NCI-H1436 (cell line): ENCODE measurements around the gene SCNN1B.

Experiments used
- DNase-seq: peaks from one replicate; lab custom pipeline; 2025; lab: John Stamatoyannopoulos, UW

Gene SCNN1B

DNA sequence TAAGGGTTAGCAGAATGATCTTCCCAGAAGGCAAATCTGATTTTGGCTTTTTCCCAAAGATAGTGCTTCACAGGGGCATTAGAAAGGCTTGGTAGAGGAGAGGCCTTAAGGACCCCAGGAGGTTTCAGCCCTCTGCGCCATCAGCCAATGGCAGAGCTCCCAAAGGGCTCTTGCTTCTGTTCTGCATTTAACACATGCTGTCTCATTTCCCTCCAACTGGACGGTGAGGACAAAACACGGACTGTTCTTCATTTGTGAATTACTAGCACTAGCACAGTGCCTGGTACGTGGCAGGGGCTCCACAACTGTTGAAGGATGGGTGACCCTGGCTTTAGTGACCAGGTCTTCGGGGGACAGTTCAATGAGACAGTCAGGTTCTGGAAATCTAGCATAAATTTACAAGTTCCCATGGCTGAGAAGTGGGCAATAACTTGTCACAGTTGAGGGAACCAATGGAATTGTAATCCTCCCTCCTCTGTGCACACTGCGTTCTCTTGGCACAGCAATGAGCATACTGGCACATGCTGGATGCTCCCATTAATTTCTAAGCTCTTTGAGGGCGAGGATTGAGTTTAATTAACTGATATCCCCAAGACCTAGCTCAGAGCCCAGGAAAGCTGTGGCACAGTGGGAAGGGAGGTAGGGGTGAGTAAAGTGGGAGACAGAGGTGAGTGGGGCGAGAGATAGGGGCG lies 105.5 kb downstream of the SCNN1B start:
- no peak for DNase-seq

DNA sequence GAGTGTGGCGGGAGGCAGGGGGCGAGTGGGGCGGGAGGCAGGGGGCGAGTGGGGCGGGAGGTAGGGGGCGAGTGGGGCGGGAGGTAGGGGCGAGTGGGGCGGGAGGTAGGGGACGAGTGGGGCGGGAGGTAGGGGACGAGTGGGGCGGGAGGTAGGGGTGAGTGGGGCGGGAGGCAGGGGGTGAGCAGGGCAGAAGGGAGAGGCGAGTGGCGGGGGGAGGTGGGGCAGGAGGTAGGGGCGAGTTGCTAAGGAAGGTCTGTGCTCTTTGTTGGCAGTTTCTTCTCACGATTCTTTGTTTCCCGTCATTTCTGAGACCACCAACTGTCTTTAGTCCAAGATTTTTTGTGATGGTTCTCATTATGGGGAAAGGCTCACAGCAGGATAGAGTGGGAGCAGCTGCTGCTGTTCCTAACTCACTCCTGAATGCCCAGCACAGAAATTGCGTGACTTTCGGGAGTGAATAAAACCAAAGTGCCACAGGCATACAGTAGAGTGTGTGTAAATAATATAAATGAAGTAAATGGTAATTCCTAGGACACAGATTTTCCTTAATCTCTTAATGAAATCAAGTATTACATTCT lies 106.2 kb downstream of the SCNN1B start:
- DNase-seq, result no peak

DNA sequence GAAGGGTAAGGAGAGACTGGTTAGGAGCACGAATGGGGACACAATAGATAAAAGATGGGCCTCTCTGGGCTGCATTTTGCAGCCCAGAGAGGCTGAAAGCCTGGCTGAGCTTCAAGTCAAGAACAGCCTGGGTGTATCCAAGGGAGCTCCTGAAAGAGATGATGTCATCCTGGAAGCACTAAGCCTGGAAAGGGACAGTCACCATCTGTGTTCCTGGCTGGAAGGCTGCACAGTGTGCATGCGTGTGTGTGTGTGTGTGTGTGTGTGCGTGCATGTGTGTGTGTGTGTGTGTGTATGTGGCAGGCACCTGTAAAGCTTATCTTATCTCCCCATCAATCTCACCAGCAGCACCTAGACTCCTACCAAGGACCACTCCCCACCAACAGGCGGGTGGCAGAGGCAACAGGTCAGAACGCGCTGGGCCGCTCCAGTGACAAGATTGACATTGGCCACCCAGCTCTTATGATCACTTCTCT lies 106.8 kb downstream of the SCNN1B start:
- DNase-seq, result no peak

- no peak for DNase-seq
These were observed 107.4 kb downstream of the SCNN1B start for GRCh38 chr16:23409522-23409921.

- DNase-seq, result no peak
These were observed 108.1 kb downstream of the SCNN1B start for GRCh38 chr16:23410176-23410575.

DNA sequence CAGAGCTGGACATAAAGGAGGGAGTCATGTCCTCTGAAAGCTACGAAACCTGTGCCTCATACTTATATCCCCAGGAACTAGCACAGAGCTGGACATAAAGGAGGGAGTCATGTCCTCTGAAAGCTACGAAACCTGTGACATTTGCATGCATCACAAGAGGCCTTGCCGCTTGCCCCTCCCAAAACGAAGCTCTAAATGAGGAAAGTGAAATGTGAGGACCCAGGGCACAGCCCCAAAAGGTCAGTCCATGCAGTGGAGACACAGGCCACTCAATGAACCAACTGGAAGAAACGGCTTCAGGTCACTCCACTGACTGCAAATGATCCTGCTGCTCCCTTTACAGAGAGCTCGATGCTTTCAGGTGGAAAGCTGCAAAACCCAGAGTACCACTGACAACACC lies 112.6 kb downstream of the SCNN1B start:
- no peak for DNase-seq

- no peak for DNase-seq
These were observed 114.7 kb downstream of the SCNN1B start for GRCh38 chr16:23416816-23417215.

GRCh38 chr16:23420011-23420410 lies 117.9 kb downstream of the SCNN1B start:
- DNase-seq, result no peak

GRCh38 chr16:23423496-23424049 lies 121.5 kb downstream of the SCNN1B start:
- DNase-seq, result no peak

DNA sequence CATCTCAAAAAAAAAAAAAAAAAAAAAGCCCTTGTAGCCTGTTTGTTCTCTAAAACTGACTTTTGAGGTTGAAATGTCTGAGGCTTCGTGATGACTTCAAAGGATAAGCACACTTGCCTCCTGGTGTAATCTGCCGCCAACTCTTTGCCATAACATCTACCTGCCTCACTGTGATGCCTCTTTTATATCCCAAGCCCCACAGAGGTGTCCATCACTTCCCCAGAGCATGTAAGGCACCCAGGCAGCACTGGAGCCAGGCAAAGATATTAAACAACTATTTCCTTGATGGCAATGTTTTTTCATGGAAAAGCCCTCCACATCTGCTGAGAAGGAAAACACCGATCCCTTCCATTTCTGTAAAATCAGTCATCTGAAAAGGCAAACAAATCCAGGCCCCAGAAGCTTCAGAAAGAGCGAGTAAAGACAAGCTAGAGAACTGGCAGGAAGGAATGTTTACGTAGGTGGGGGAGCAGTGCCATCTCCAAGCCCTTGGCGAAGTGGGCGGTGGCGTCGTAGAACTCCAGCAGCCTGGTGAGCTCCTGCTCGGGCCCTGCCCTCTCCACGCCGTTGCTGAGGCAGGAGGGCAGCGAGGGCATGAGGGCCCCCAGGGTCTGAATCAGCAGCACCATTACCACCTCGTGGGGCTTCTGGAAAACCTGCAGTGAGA lies 122.3 kb downstream of the SCNN1B start:
- DNase-seq, result no peak

GRCh38 chr16:23428351-23428750 lies 126.2 kb downstream of the SCNN1B start:
- no peak for DNase-seq
